ENCODE measurements around the gene EME2.

- no peak for TF ChIP-seq SNAI2 (CRISPR knock-in tag; IDR thresholded peaks at IDR 0.05)
- TF ChIP-seq OSR1 (CRISPR knock-in tag; IDR thresholded peaks at IDR 0.05), result no peak
- TF ChIP-seq BACH2 (CRISPR knock-in tag; IDR thresholded peaks at IDR 0.05; ENCODE audit: borderline replicate concordance), result no peak
- TF ChIP-seq ZNF565 (CRISPR knock-in tag; conservative IDR thresholded peaks at IDR 0.05; ENCODE audit: low read depth), result no peak
- TF ChIP-seq TSHZ2 (CRISPR knock-in tag; IDR thresholded peaks at IDR 0.05), result no peak
- no peak for TF ChIP-seq ZNF70 (CRISPR knock-in tag; IDR thresholded peaks at IDR 0.05)
- no peak for TF ChIP-seq ARNTL (CRISPR knock-in tag; IDR thresholded peaks at IDR 0.05; ENCODE audit: borderline replicate concordance, low read depth)
- TF ChIP-seq CREB5 (CRISPR knock-in tag; IDR thresholded peaks at IDR 0.05; ENCODE audit: low read depth), result no peak
- no peak for TF ChIP-seq ZFP30 (CRISPR knock-in tag; IDR thresholded peaks at IDR 0.05)
- TF ChIP-seq CSDC2 (CRISPR knock-in tag; IDR thresholded peaks at IDR 0.05), result no peak
- no peak for TF ChIP-seq ISL1 (CRISPR knock-in tag; IDR thresholded peaks at IDR 0.05)
- no peak for TF ChIP-seq GLIS3 (CRISPR knock-in tag; IDR thresholded peaks at IDR 0.05)
- no peak for TF ChIP-seq ZNF8 (CRISPR knock-in tag; IDR thresholded peaks at IDR 0.05)
- TF ChIP-seq PATZ1 (CRISPR knock-in tag; IDR thresholded peaks at IDR 0.05; ENCODE audit: borderline replicate concordance), result no peak
These were observed 3.4 kb downstream of the EME2 start for GRCh38 chr16:1775846-1776671.

Measured in SK-N-SH treated with all-trans-retinoic acid at 6 μM for 48 hours (cell line).